Transverse colon (tissue), 4 donors: ENCODE data around the gene RNF145. TPM values are rescaled to one million over a fixed set of nuclear protein-coding genes. Genes with fewer than 3 reads are reported as not detected.

Source experiments
- DNase-seq: peaks from one replicate; pipeline ENCODE4 v3.0.0-alpha.2; 2019
- H3K27ac ChIP-seq, 4 donors: fragments of 200-600 bp; sonication (generic); 2 replicates each; pipeline ENCODE4 v1.5.1; 2016 to 2018; ENCODE audit warnings: inconsistent platforms in 4 of 4
- H3K27me3 ChIP-seq: fragments of 200-600 bp; sonication (generic); 2 replicates; pipeline ENCODE4 v1.5.1; 2017; ENCODE audit warnings: inconsistent platforms
- H3K36me3 ChIP-seq, 4 donors: fragments of 200-600 bp; sonication (generic); 2 replicates each; pipeline ENCODE4 v1.5.1; 2017 to 2019; ENCODE audit warnings: inconsistent platforms in 4 of 4
- H3K4me1 ChIP-seq, 4 donors: fragments of 200-600 bp; sonication (generic); 2 replicates each; pipeline ENCODE4 v1.5.1; 2017 to 2020; ENCODE audit warnings: inconsistent platforms in 4 of 4
- H3K4me3 ChIP-seq, 4 donors: fragments of 200-600 bp; sonication (generic); 1 replicate in 1 of 4; 2 replicates in 3 of 4; pipeline versions ENCODE4 v1.5.1 to v1.6.1; 2017 to 2019; ENCODE audit warnings: inconsistent platforms in 4 of 4
- H3K9me3 ChIP-seq, 2 donors: fragments of 200-600 bp; sonication (generic); 2 replicates each; pipeline ENCODE4 v1.5.1; 2017 to 2019; ENCODE audit warnings: inconsistent platforms in 2 of 2
- CTCF ChIP-seq, 5 experiments: fragments of 200-600 bp in 3 of 5; fragments of 450-650 bp in 2 of 5; sonication (generic) in 3 of 5; IDR thresholded peaks; 1 replicate in 2 of 5; 2 replicates in 3 of 5; pipeline ENCODE4 v1.5.1; 2016 to 2017; ENCODE audit warnings: antibody characterized with exemption in 5 of 5, inconsistent platforms in 3 of 5, mild to moderate bottlenecking in 2 of 5, moderate library complexity in 1 of 5
- EP300 ChIP-seq: sonication (generic); formaldehyde crosslinking; IDR thresholded peaks from one replicate; pipeline ENCODE4 v1.6.1; 2017; ENCODE audit warnings: antibody characterized with exemption, low read depth
- POLR2A ChIP-seq: fragments of 450-650 bp; IDR thresholded peaks from one replicate; pipeline ENCODE4 v1.6.1; 2016; ENCODE audit warnings: antibody characterized with exemption, mild to moderate bottlenecking, moderate library complexity
- POLR2AphosphoS5 ChIP-seq, 3 donors: sonication (generic); formaldehyde crosslinking; IDR thresholded peaks; one replicate each; pipeline ENCODE4 v1.6.1; 2016; ENCODE audit warnings: antibody characterized with exemption in 3 of 3
- WGBS, 2 donors: methylation state at CpG; one replicate each; pipeline ENCODE4 v1.1.5; 2018; ENCODE audit warnings: low coverage in 1 of 2; 5-methylcytosine and 5-hydroxymethylcytosine counted together
- in situ Hi-C, 4 donors: fragments of 200-750 bp; cut with MboI; loops; one replicate each; pipeline versions ENCODE4 v1.15.0 to v1.15.1; 2017; ENCODE audit warnings: low sequenced_read_pairs in 3 of 4, low pct_ligation_motif_present in 1 of 4, low pct_unique_long_range_greater_than_20kb in 1 of 4
- intact Hi-C: fragments of 100-400 bp; cut with DNase I; formaldehyde crosslinking; loops from one replicate; pipeline ENCODE4 v1.15.1; 2023; ENCODE audit warnings: low total_unique reads
- total RNA-seq, 4 donors: library from RNA; depleted of rRNA; stranded (reverse); fragments of >200 nt; gene quantifications; one replicate each; pipeline ENCODE4 v1.1.0, GENCODE V29; 2016

RNF145 gene
- total RNA-seq, 4 donors from 2014 or later = 11.5 to 59.4 (median 29.2) TPM

- 14 to 26% methylated on average over 2 of the region's 2 CpGs for WGBS, 2 donors
- peak overlapping the region in 3 of 4 donors; percentile 8 to 99 (median 98) for H3K4me3 ChIP-seq
- TF ChIP-seq CTCF (IDR thresholded peaks at IDR 0.05) = no peak
- no peak for TF ChIP-seq POLR2AphosphoS5 (IDR thresholded peaks at IDR 0.05)
- TF ChIP-seq POLR2A = no peak
- no peak for TF ChIP-seq EP300
- no peaks in the 10 kb centered on the region for H3K9me3 ChIP-seq
- DNase-seq = no peak
- H3K27me3 ChIP-seq = no peaks in the 10 kb centered on the region
- H3K36me3 ChIP-seq = peaks cover 0 to 5% (median 0%) of the 10 kb centered on the region in 4 donors
- H3K4me1 ChIP-seq = peaks cover 20 to 79% (median 54%) of the 10 kb centered on the region in 4 donors
- H3K27ac ChIP-seq = peak overlapping the region; percentile 96 to 99 (median 98)
- in situ Hi-C loops (no loop called here), intact Hi-C loops (loop anchor here (5.0 kb wide), 1 partner anchor 55 kb away; the partner anchor contains the start of gene UBLCP1)
Measured at GRCh38 chr5:159206818-159207217, 2.5 kb downstream of the RNF145 start.

- no peaks in the 10 kb centered on the region for H3K27me3 ChIP-seq
- no peaks in the 10 kb centered on the region for H3K9me3 ChIP-seq
- no peak for TF ChIP-seq EP300
- TF ChIP-seq POLR2A = no peak
- TF ChIP-seq CTCF (IDR thresholded peaks at IDR 0.05) = no peak
- TF ChIP-seq POLR2AphosphoS5 (IDR thresholded peaks at IDR 0.05) = no peak
- peaks cover 20 to 78% (median 49%) of the 10 kb centered on the region in 4 donors for H3K4me1 ChIP-seq
- in situ Hi-C loops = no loop called here
- WGBS, 2 donors = 0 to 19% methylated on average over 2 of the region's 2 CpGs
- intact Hi-C loops = loop anchor here (5.0 kb wide), 1 partner anchor 56 kb away; the partner anchor contains the start of gene UBLCP1
- peaks cover 0 to 5% (median 0%) of the 10 kb centered on the region in 4 donors for H3K36me3 ChIP-seq
- H3K4me3 ChIP-seq = peak overlapping the region in 1 of 4 donors; percentile 99
- no peak for DNase-seq
- H3K27ac ChIP-seq = peak overlapping the region; percentile 96 to 99 (median 98)
Measured at GRCh38 chr5:159206368-159206767, 3.0 kb downstream of the RNF145 start.

GRCh38 chr5:159203351-159203750 lies 6.0 kb downstream of the RNF145 start:
- Histone ChIP-seq H3K4me1 (peaks cover 23 to 76% (median 33%) of the 10 kb centered on the region in 4 donors), H3K27ac (no peak overlapping the region), H3K9me3 (no peaks in the 10 kb centered on the region), H3K4me3 (no peak overlapping the region), H3K36me3 (peaks cover 0 to 5% (median 0%) of the 10 kb centered on the region in 4 donors), H3K27me3 (no peaks in the 10 kb centered on the region)
- no peak for TF ChIP-seq EP300
- no peak for TF ChIP-seq CTCF (IDR thresholded peaks at IDR 0.05)
- no peak for TF ChIP-seq POLR2AphosphoS5 (IDR thresholded peaks at IDR 0.05)
- no peak for TF ChIP-seq POLR2A
- no peak for DNase-seq
- intact Hi-C loops (no loop called here), in situ Hi-C loops (no loop called here)
- WGBS, 2 donors = 56 to 74% methylated on average over 2 of the region's 2 CpGs

GRCh38 chr5:159202151-159202550 lies 7.2 kb downstream of the RNF145 start:
- WGBS, 2 donors = 68 to 79% methylated on average over 4 of the region's 4 CpGs
- Histone ChIP-seq H3K27ac (no peak overlapping the region), H3K36me3 (peaks cover 0 to 5% (median 2%) of the 10 kb centered on the region in 4 donors), H3K4me3 (no peak overlapping the region), H3K27me3 (no peaks in the 10 kb centered on the region), H3K9me3 (no peaks in the 10 kb centered on the region), H3K4me1 (peaks cover 23 to 72% (median 31%) of the 10 kb centered on the region in 4 donors)
- TF ChIP-seq POLR2A = no peak
- TF ChIP-seq CTCF (IDR thresholded peaks at IDR 0.05) = no peak
- TF ChIP-seq POLR2AphosphoS5 (IDR thresholded peaks at IDR 0.05) = no peak
- TF ChIP-seq EP300 = no peak
- intact Hi-C loops = no loop called here
- in situ Hi-C loops = no loop called here
- DNase-seq = no peak
